ENCODE data around the gene KIRREL3. TPM values are rescaled to one million over a fixed set of nuclear protein-coding genes. Genes with fewer than 3 reads are reported as not detected.

Gene KIRREL3
- total RNA-seq, 3 donors from 2014 or later, result 0.32 to 0.33 TPM; not detected in 1

- TF ChIP-seq POLR2A (IDR thresholded peaks at IDR 0.05), result no peak
- H3K4me1 ChIP-seq, result no peaks in the 10 kb centered on the region
- DNase-seq (ENCODE audit: low spot score in 2 of 2), result no peak
- no peaks in the 10 kb centered on the region for H3K36me3 ChIP-seq
- H3K4me3 ChIP-seq, result no peak overlapping the region
- intact Hi-C loops (cut with DNase I; ENCODE audit: low total_unique reads), result no loop called here
- peak overlapping the region; percentile 33 to 61 for H3K27ac ChIP-seq
- H3K27me3 ChIP-seq, result no peaks in the 10 kb centered on the region
- H3K9me3 ChIP-seq, result no peaks in the 10 kb centered on the region
Measured at GRCh38 chr11:126405374-126405773, 595.2 kb downstream of the KIRREL3 start.

- Histone ChIP-seq H3K27me3 (no peaks in the 10 kb centered on the region), H3K4me1 (no peaks in the 10 kb centered on the region), H3K4me3 (no peak overlapping the region), H3K36me3 (no peaks in the 10 kb centered on the region), H3K9me3 (no peaks in the 10 kb centered on the region), H3K27ac (peak overlapping the region; percentile 33 to 68)
- DNase-seq (ENCODE audit: low spot score in 2 of 2), result no peak
- TF ChIP-seq POLR2AphosphoS5 (IDR thresholded peaks at IDR 0.05) (no peak), CTCF (IDR thresholded peaks at IDR 0.05) (no peak), POLR2A (IDR thresholded peaks at IDR 0.05) (no peak)
- intact Hi-C loops (cut with DNase I; ENCODE audit: low total_unique reads), result no loop called here
Measured at GRCh38 chr11:126404367-126404766, 596.2 kb downstream of the KIRREL3 start.

GRCh38 chr11:126403658-126404057 lies 596.9 kb downstream of the KIRREL3 start:
- intact Hi-C loops (cut with DNase I; ENCODE audit: low total_unique reads), result no loop called here
- H3K27me3 ChIP-seq, result no peaks in the 10 kb centered on the region
- TF ChIP-seq POLR2AphosphoS5 (IDR thresholded peaks at IDR 0.05), result no peak
- TF ChIP-seq POLR2A (IDR thresholded peaks at IDR 0.05), result no peak
- TF ChIP-seq CTCF (IDR thresholded peaks at IDR 0.05), result no peak
- DNase-seq (ENCODE audit: low spot score in 2 of 2), result no peak
- no peaks in the 10 kb centered on the region for H3K4me1 ChIP-seq
- peak overlapping the region; percentile 63 to 68 for H3K27ac ChIP-seq
- no peaks in the 10 kb centered on the region for H3K36me3 ChIP-seq
- no peaks in the 10 kb centered on the region for H3K9me3 ChIP-seq
- H3K4me3 ChIP-seq, result no peak overlapping the region

- Histone ChIP-seq H3K27me3 (no peaks in the 10 kb centered on the region), H3K4me3 (no peak overlapping the region), H3K9me3 (no peaks in the 10 kb centered on the region), H3K36me3 (no peaks in the 10 kb centered on the region), H3K27ac (peak overlapping the region; percentile 63 to 68), H3K4me1 (no peaks in the 10 kb centered on the region)
- no peak for TF ChIP-seq POLR2A (IDR thresholded peaks at IDR 0.05)
- peak in 1 of 3 donors; percentile 20 for TF ChIP-seq POLR2AphosphoS5 (IDR thresholded peaks at IDR 0.05)
- no peak for TF ChIP-seq CTCF (IDR thresholded peaks at IDR 0.05)
- intact Hi-C loops (cut with DNase I; ENCODE audit: low total_unique reads), result no loop called here
- peak in 1 of 2 donors; percentile 72 for DNase-seq (ENCODE audit: low spot score in 2 of 2)
Measured at GRCh38 chr11:126403022-126403581, 597.5 kb downstream of the KIRREL3 start.

GRCh38 chr11:126400479-126400878 lies 600.1 kb downstream of the KIRREL3 start:
- intact Hi-C loops (cut with DNase I; ENCODE audit: low total_unique reads), result no loop called here
- Histone ChIP-seq H3K9me3 (no peaks in the 10 kb centered on the region), H3K4me1 (no peaks in the 10 kb centered on the region), H3K27me3 (no peaks in the 10 kb centered on the region), H3K36me3 (no peaks in the 10 kb centered on the region), H3K27ac (no peak overlapping the region), H3K4me3 (no peak overlapping the region)
- no peak for DNase-seq (ENCODE audit: low spot score in 2 of 2)
- TF ChIP-seq POLR2A (IDR thresholded peaks at IDR 0.05) (no peak), POLR2AphosphoS5 (IDR thresholded peaks at IDR 0.05) (no peak), CTCF (IDR thresholded peaks at IDR 0.05) (no peak)

GRCh38 chr11:126400019-126400418 lies 600.6 kb downstream of the KIRREL3 start:
- no peak overlapping the region for H3K27ac ChIP-seq
- H3K9me3 ChIP-seq, result no peaks in the 10 kb centered on the region
- H3K27me3 ChIP-seq, result no peaks in the 10 kb centered on the region
- no peak for DNase-seq (ENCODE audit: low spot score in 2 of 2)
- H3K4me3 ChIP-seq, result no peak overlapping the region
- no peaks in the 10 kb centered on the region for H3K36me3 ChIP-seq
- H3K4me1 ChIP-seq, result no peaks in the 10 kb centered on the region
- intact Hi-C loops (cut with DNase I; ENCODE audit: low total_unique reads), result no loop called here
- TF ChIP-seq POLR2A (IDR thresholded peaks at IDR 0.05), result no peak
- TF ChIP-seq POLR2AphosphoS5 (IDR thresholded peaks at IDR 0.05), result no peak
- no peak for TF ChIP-seq CTCF (IDR thresholded peaks at IDR 0.05)
